ENCODE results near the gene SERPINB6. TPM values are rescaled to one million over a fixed set of nuclear protein-coding genes. Genes with fewer than 3 reads are reported as not detected.

Gene SERPINB6
- total RNA-seq, 1 experiment from 2014 or later = 93.5 TPM

Other genes with a start within 250 kb of the SERPINB6 start
- 0.09 and 0.27 TPM in 2 replicates for gene MYLK4, start 220.6 kb downstream of the SERPINB6 start, total RNA-seq (2014; rRNA removed; shearing (Covaris generic))
- 53.0 and 61.5 TPM in 2 replicates for gene WRNIP1, start 206.2 kb downstream of the SERPINB6 start, total RNA-seq (2014; rRNA removed; shearing (Covaris generic))
- gene SERPINB1, start 129.7 kb downstream of the SERPINB6 start, total RNA-seq (2014; rRNA removed; shearing (Covaris generic)) = 225 and 247 TPM in 2 replicates
- 72.5 and 73.4 TPM in 2 replicates for gene SERPINB9, start 68.3 kb downstream of the SERPINB6 start, total RNA-seq (2014; rRNA removed; shearing (Covaris generic))
- 171 and 185 TPM in 2 replicates for gene NQO2, start 28.3 kb upstream of the SERPINB6 start, total RNA-seq (2014; rRNA removed; shearing (Covaris generic))
- 8.1 and 10.3 TPM in 2 replicates for gene RIPK1, start 96.9 kb upstream of the SERPINB6 start, total RNA-seq (2014; rRNA removed; shearing (Covaris generic))
- gene BPHL, start 147.1 kb upstream of the SERPINB6 start, total RNA-seq (2014; rRNA removed; shearing (Covaris generic)) = 14.9 and 16.1 TPM in 2 replicates
- 17.1 and 19.5 TPM in 2 replicates for gene TUBB2A, start 186.0 kb upstream of the SERPINB6 start, total RNA-seq (2014; rRNA removed; shearing (Covaris generic))

All from NCI-H460 (cell line).